NT2/D1 (cell line): Measurements from ENCODE around the gene EXOSC5.

Experiments used
- SUZ12 ChIP-seq: IDR thresholded peaks from 2 replicates; pipeline ENCODE4 v1.6.1; 2011; ENCODE audit not compliant: insufficient read length, insufficient read depth; ENCODE audit errors: extremely low read depth
- YY1 ChIP-seq: IDR thresholded peaks from 2 replicates; pipeline ENCODE4 v1.6.1; 2011; ENCODE audit not compliant: insufficient read length, insufficient read depth

- TF ChIP-seq SUZ12 (no peak), YY1 (no peak)
Measured at GRCh38 chr19:41403181-41403970, 6.2 kb upstream of the EXOSC5 start.
